ENCODE measurements around the gene DRG2. TPM values are rescaled to one million over a fixed set of nuclear protein-coding genes. Genes with fewer than 3 reads are reported as not detected.
A peak's percentile ranks its signal among the peaks of the same experiment; 100 is the strongest.

DRG2 gene
- total RNA-seq, 1 experiment from 2014 or later = 41.5 TPM

DNA sequence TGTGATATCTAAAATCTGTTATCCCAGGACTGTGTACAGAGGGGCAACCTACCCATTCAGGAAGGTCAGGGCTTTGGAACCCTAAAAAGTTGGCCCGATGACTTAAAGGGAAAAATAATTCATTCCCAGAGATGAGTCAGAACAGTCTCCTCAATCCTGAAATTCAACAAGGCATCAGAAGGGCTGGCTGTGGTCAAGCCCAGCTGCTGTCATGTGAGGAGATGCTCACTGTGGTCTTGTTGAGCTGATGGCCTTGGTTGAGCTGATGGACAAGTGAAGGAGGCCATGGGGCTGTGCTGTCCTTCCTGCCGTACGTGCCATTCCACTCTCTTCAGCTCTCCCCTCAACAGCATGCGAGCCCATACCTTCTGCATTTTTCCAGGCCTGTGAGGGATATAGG lies 20.9 kb upstream of the DRG2 start:
- Histone ChIP-seq H3K27me3 (no peaks in the 10 kb centered on the region), H3K4me3 (no peak overlapping the region), H3K9me3 (no peaks in the 10 kb centered on the region), H3K36me3 (no peaks in the 10 kb centered on the region)
- no peak for DNase-seq

- Histone ChIP-seq H3K27me3 (no peaks in the 10 kb centered on the region), H3K4me3 (no peak overlapping the region), H3K36me3 (no peaks in the 10 kb centered on the region), H3K9me3 (no peaks in the 10 kb centered on the region)
- DNase-seq = no peak
These were observed 18.6 kb upstream of the DRG2 start for GRCh38 chr17:18069101-18069500.

GRCh38 chr17:18070861-18071340 lies 16.8 kb upstream of the DRG2 start:
- Histone ChIP-seq H3K9me3 (no peaks in the 10 kb centered on the region), H3K36me3 (no peaks in the 10 kb centered on the region), H3K4me3 (no peak overlapping the region), H3K27me3 (no peaks in the 10 kb centered on the region)
- DNase-seq = peak; percentile 15

GRCh38 chr17:18071751-18072150 lies 16.0 kb upstream of the DRG2 start:
- H3K9me3 ChIP-seq = no peaks in the 10 kb centered on the region
- no peak overlapping the region for H3K4me3 ChIP-seq
- no peaks in the 10 kb centered on the region for H3K36me3 ChIP-seq
- no peaks in the 10 kb centered on the region for H3K27me3 ChIP-seq
- no peak for DNase-seq

DNA sequence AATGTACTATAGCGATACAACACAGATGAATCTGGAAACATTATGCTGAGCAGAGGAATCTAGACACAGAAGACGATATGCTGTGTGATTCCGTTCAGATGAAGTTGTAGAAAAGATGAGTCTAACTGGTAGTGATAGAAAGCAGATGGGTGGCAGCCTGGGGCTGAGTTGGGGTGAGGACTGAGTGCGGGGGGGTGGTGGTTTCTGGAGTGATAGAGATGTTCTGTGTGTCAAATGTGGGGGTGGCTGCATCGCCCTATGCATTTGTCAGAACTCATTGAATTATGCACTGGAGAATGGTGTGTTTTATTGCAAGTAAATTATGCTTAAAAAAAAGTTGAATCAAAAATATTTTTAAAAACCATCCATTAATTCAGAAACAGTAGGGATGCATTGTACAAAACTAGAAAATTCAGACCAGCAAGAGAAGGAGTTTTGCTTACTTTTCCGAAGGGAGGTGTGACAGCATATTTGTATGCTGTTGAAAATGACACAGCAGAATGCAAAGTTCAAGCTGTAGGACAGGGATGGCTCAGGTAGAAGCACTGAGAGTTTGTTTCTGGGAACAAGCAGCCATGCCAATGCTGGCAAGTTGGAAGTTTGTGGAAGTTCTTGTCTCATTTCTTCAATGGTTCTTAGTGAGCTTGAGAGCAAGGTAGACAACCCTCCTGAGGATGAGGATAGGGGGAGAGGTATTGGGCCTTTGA lies 13.0 kb upstream of the DRG2 start:
- Histone ChIP-seq H3K9me3 (no peaks in the 10 kb centered on the region), H3K4me3 (no peak overlapping the region), H3K36me3 (no peaks in the 10 kb centered on the region), H3K27me3 (no peaks in the 10 kb centered on the region)
- no peak for DNase-seq

- DNase-seq = no peak
- Histone ChIP-seq H3K36me3 (no peaks in the 10 kb centered on the region), H3K9me3 (no peaks in the 10 kb centered on the region), H3K4me3 (no peak overlapping the region), H3K27me3 (no peaks in the 10 kb centered on the region)
These were observed 10.8 kb upstream of the DRG2 start for GRCh38 chr17:18076936-18077335.

DNA sequence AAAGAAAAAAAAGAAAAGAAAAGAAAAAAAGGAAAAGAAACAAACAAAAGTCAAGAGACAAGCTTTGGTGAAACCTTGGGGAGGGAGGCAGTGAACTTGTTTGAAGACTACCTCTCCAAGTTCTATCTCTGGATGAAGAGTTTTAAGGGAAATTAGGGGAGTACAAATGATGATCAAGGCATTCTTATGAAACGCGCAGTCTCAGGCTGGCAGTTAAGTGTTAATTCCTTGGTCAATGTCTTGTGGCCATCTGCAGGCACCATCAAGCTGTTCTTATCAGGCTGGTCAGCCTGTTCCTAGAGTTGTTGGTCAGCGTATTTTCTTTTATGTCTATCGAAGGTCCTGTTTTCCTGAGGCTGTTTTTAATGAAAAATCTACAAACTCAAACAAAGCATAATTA lies 8.2 kb upstream of the DRG2 start:
- Histone ChIP-seq H3K9me3 (no peaks in the 10 kb centered on the region), H3K36me3 (no peaks in the 10 kb centered on the region), H3K4me3 (no peak overlapping the region), H3K27me3 (no peaks in the 10 kb centered on the region)
- DNase-seq = no peak

DNA sequence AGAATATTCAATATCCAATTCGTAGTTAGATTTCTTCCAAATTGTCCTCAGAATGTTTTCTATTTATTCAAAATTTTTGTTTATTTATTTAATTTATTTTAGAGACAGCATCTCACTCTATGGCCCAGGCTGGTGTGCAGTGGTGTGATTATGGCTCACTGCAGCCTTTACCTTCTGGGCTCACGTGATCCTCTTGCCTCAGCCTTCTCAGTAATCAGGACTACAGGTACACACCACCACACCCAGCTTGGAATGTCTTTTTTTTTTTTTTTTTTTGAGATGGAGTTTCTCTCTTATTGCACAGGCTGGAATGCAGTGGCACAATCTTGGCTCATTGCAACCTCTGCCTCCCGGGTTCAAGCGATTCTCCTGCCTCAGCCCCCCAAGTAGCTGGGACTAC lies 3.5 kb upstream of the DRG2 start:
- H3K36me3 ChIP-seq = no peaks in the 10 kb centered on the region
- no peaks in the 10 kb centered on the region for H3K9me3 ChIP-seq
- no peak overlapping the region for H3K4me3 ChIP-seq
- H3K27me3 ChIP-seq = no peaks in the 10 kb centered on the region
- no peak for DNase-seq

GRCh38 chr17:18089613-18090012 lies 1.9 kb downstream of the DRG2 start:
- DNase-seq = no peak
- Histone ChIP-seq H3K9me3 (no peaks in the 10 kb centered on the region), H3K4me3 (no peak overlapping the region)

GRCh38 chr17:18093616-18094408 lies 6.1 kb downstream of the DRG2 start:
- Histone ChIP-seq H3K9me3 (no peaks in the 10 kb centered on the region), H3K4me3 (no peak overlapping the region), H3K27me3 (no peaks in the 10 kb centered on the region), H3K36me3 (peaks cover 8% of the 10 kb centered on the region; the same call in 1 of the 2 replicates)
- peak; percentile 52 for DNase-seq

More at GRCh38 chr17:18089613-18090012, 1.9 kb downstream of the DRG2 start:
- no peaks in the 10 kb centered on the region for H3K27me3 ChIP-seq
- H3K36me3 ChIP-seq = peaks cover 8% of the 10 kb centered on the region; the same call in 1 of the 2 replicates

DNA sequence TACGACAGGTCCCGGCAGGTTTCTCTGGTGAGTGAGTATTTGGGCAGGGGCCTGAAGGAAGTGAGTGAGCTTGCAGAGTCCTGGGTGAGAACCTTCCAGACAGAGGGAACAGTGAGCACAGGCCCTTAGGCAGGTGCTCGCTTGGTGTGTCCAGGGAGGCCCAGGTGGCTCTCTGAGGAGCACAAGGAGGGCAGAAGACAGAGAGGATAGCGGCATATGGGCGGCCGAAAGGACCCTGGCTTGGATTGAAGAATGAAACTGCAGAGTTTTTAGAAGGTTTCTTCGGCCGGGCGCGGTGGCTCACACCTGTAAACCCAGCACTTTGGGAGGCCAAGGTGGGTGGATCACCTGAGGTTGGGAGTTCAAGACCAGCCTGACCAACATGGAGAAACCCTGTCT lies 6.7 kb downstream of the DRG2 start:
- H3K9me3 ChIP-seq = no peaks in the 10 kb centered on the region
- DNase-seq = no peak
- H3K4me3 ChIP-seq = no peak overlapping the region
- H3K27me3 ChIP-seq = no peaks in the 10 kb centered on the region
- H3K36me3 ChIP-seq = peaks cover 8% of the 10 kb centered on the region; the same call in 1 of the 2 replicates

GRCh38 chr17:18099516-18099915 lies 11.8 kb downstream of the DRG2 start:
- no peak for DNase-seq
- H3K36me3 ChIP-seq = no peaks in the 10 kb centered on the region
- H3K27me3 ChIP-seq = no peaks in the 10 kb centered on the region

GRCh38 chr17:18100616-18101015 lies 12.9 kb downstream of the DRG2 start:
- no peaks in the 10 kb centered on the region for H3K27me3 ChIP-seq
- DNase-seq = no peak
- H3K36me3 ChIP-seq = no peaks in the 10 kb centered on the region
- H3K4me3 ChIP-seq = no peak overlapping the region
- no peaks in the 10 kb centered on the region for H3K9me3 ChIP-seq

More at GRCh38 chr17:18099516-18099915, 11.8 kb downstream of the DRG2 start:
- no peak overlapping the region for H3K4me3 ChIP-seq
- H3K9me3 ChIP-seq = no peaks in the 10 kb centered on the region

DNA sequence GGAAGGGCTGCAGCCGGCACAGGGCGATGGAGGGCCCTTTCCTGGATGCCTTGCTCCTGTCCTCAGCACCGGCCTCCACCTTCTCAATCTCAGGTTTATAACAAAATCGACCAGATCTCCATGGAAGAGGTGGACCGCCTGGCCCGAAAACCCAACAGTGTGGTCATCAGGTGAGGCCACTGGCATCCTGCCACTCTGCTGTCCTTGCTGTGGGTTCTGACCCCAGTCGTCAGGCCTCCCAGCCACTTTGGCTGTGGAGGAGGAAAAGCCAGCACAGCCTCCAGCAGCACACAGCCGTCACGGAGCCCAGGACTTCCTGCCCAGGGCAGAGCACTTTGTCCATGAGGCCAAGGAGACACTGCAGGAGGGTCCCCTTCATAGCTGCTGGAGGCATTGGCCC lies 14.1 kb downstream of the DRG2 start:
- Histone ChIP-seq H3K4me3 (no peak overlapping the region), H3K9me3 (no peaks in the 10 kb centered on the region), H3K36me3 (no peaks in the 10 kb centered on the region), H3K27me3 (no peaks in the 10 kb centered on the region)
- no peak for DNase-seq

DNA sequence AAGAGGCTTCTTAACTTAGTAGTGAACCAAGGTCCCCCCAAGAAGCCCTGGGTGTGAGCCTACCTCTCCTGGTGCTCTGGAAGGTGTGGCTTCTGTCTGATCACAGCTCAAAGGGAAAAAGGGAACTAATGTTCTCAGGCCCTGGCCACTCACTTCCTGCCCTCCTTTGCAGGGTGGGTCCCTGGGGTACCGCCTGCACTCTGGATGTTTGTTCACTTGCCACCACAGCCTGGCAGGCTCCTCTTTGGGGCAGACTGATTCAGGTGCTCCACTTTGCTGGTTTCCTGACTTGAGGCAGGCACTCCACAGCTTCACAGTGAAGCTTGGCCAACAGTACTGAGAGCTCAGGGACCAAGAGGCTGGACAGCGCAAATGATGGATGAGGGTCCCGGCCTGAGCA lies 14.9 kb downstream of the DRG2 start:
- Histone ChIP-seq H3K9me3 (no peaks in the 10 kb centered on the region), H3K4me3 (no peak overlapping the region), H3K36me3 (no peaks in the 10 kb centered on the region), H3K27me3 (no peaks in the 10 kb centered on the region)
- no peak for DNase-seq

DNA sequence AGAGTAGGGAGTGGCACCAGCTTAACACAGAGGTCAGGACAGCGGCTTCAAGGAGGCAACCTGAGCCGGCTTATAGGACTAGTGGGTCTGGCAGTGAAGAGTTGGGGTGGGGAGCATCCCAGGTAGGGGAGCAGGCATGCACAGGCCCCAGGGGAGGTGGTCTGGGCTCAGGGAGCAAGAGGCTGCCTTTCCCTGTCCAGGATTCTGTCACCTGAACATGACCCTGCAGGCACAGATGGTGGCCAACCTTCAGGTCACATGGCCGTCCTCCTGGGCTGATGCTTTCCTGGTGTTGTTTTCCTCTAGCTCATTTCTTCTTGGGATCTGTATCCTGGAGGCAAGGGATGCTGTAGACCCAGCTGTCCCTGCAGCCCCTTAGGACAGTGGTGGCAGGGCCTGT lies 17.3 kb downstream of the DRG2 start:
- Histone ChIP-seq H3K27me3 (no peaks in the 10 kb centered on the region), H3K4me3 (no peak overlapping the region), H3K9me3 (no peaks in the 10 kb centered on the region), H3K36me3 (no peaks in the 10 kb centered on the region)
- no peak for DNase-seq

DNA sequence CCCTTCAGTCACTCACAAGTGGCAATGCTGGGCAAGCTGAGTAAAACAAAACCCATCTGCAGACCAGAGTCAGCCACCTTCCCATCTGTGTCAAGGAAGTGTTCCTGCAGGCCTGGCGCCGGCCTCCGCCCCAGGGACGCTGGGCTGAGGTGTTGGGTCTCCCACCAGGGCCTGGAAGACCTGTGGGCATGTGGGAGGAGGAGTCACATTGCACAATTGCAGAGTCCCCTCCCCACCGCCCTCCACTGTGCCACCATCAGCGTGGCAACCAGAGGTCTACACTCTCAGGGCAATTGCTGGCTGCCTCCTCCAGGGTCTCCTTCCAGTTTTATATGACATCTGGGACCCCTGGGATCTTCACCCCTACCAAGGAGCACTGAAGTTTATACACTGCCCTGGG lies 17.8 kb downstream of the DRG2 start:
- no peaks in the 10 kb centered on the region for H3K36me3 ChIP-seq
- no peak for DNase-seq
- H3K27me3 ChIP-seq = no peaks in the 10 kb centered on the region
- no peak overlapping the region for H3K4me3 ChIP-seq
- H3K9me3 ChIP-seq = no peaks in the 10 kb centered on the region

- Histone ChIP-seq H3K4me3 (no peak overlapping the region), H3K27me3 (no peaks in the 10 kb centered on the region), H3K36me3 (no peaks in the 10 kb centered on the region), H3K9me3 (no peaks in the 10 kb centered on the region)
- DNase-seq = no peak
These were observed 18.5 kb downstream of the DRG2 start for GRCh38 chr17:18106211-18106610.
